GM23248 (cell line): ENCODE results near the gene TTBK1. TPM values are rescaled to one million over a fixed set of nuclear protein-coding genes. Genes with fewer than 3 reads are reported as not detected.

ENCODE experiments used
- DNase-seq: peaks from one replicate; pipeline ENCODE4 v3.0.0-alpha.2; 2015
- H2AFZ ChIP-seq: fragments of 200-600 bp; sonication (generic); 2 replicates; pipeline ENCODE4 v1.6.1; 2016; ENCODE audit warnings: antibody characterized with exemption
- H3F3A ChIP-seq: fragments of 200-600 bp; sonication (generic); 2 replicates; pipeline ENCODE4 v1.6.1; 2016; ENCODE audit warnings: mild to moderate bottlenecking, antibody characterized with exemption, mixed run types; ENCODE audit not compliant: insufficient read depth
- H3K27ac ChIP-seq: fragments of 200-600 bp; sonication (generic); 2 replicates; pipeline ENCODE4 v1.5.1; 2016; ENCODE audit warnings: mild to moderate bottlenecking
- H3K27me3 ChIP-seq: fragments of 200-600 bp; sonication (generic); replicated peaks from 2 replicates; pipeline ENCODE4 v1.6.1; 2016; ENCODE audit warnings: mild to moderate bottlenecking; ENCODE audit not compliant: insufficient read depth
- H3K36me3 ChIP-seq: fragments of 200-600 bp; sonication (generic); 2 replicates; pipeline ENCODE4 v1.6.1; 2016; ENCODE audit warnings: low read depth, mild to moderate bottlenecking
- H3K4me1 ChIP-seq: fragments of 200-600 bp; sonication (generic); 2 replicates; pipeline ENCODE4 v1.6.1; 2016; ENCODE audit warnings: mild to moderate bottlenecking; ENCODE audit not compliant: insufficient read depth
- H3K4me2 ChIP-seq: fragments of 200-600 bp; sonication (generic); one replicate; pipeline ENCODE4 v1.6.1; 2016; ENCODE audit warnings: mild to moderate bottlenecking; ENCODE audit not compliant: unreplicated experiment
- H3K4me3 ChIP-seq: fragments of 200-600 bp; sonication (generic); 2 replicates; pipeline ENCODE4 v1.5.1; 2016; ENCODE audit warnings: mild to moderate bottlenecking
- H3K79me2 ChIP-seq: fragments of 200-600 bp; sonication (generic); 2 replicates; pipeline ENCODE4 v1.6.1; 2016; ENCODE audit warnings: mild to moderate bottlenecking; ENCODE audit not compliant: insufficient read depth
- H3K9ac ChIP-seq: fragments of 200-600 bp; sonication (generic); 2 replicates; pipeline ENCODE4 v1.6.1; 2016; ENCODE audit warnings: mild to moderate bottlenecking
- H3K9me2 ChIP-seq: fragments of 200-600 bp; sonication (generic); 2 replicates; pipeline ENCODE4 v1.6.1; 2016; ENCODE audit warnings: mixed run types, mild to moderate bottlenecking, moderate library complexity; ENCODE audit not compliant: insufficient read depth
- H3K9me3 ChIP-seq: fragments of 200-600 bp; sonication (generic); one replicate; pipeline ENCODE4 v1.6.1; 2017; ENCODE audit warnings: low read depth
- H4K20me1 ChIP-seq: fragments of 200-600 bp; sonication (generic); 2 replicates; pipeline ENCODE4 v1.6.0; 2016; ENCODE audit not compliant: insufficient read depth
- EZH2 ChIP-seq: fragments of 200-600 bp; sonication (generic); IDR thresholded peaks from 2 replicates; pipeline ENCODE4 v1.6.1; 2018; ENCODE audit warnings: antibody characterized with exemption, mild to moderate bottlenecking; ENCODE audit not compliant: insufficient read depth, poor library complexity, severe bottlenecking
- EZH2phosphoT487 ChIP-seq: fragments of 200-600 bp; sonication (generic); IDR thresholded peaks from 2 replicates; pipeline ENCODE4 v1.6.1; 2018; ENCODE audit warnings: antibody characterized with exemption, moderate library complexity, mild to moderate bottlenecking, low read depth; ENCODE audit not compliant: insufficient read depth
- WGBS, 2 experiments: methylation state at CpG; one replicate each; pipeline ENCODE4 v1.1.6; 2015 to 2017; ENCODE audit warnings: low lambda C conversion rate in 2 of 2, low coverage in 1 of 2; ENCODE audit errors: missing lambda C conversion rate in 2 of 2; 5-methylcytosine and 5-hydroxymethylcytosine counted together
- in situ Hi-C: fragments of 300-500 bp; cut with MboI; formaldehyde crosslinking; loops from 2 replicates; pipeline ENCODE4 v1.15.0; 2020
- polyA plus RNA-seq: library from polyadenylated mRNA; unstranded; fragments of >200 nt; fragmentation: Nextera tagmentation; extraction: Ambion mirVana; gene quantifications from 2 replicates; pipeline ENCODE4 v1.2.1, GENCODE V29; 2016
- total RNA-seq: library from RNA; depleted of rRNA; stranded (reverse); fragments of >200 nt; shearing (Covaris generic); gene quantifications from 2 replicates; pipeline ENCODE4 v1.2.3, GENCODE V29; 2014

Gene TTBK1
- total and polyA plus RNA-seq, 2 experiments from 2014 or later, result not detected

GRCh38 chr6:43331470-43331869 is 88.2 kb downstream of the TTBK1 start:
- no peaks in the 10 kb centered on the region for H3K27me3 ChIP-seq
- no peaks in the 10 kb centered on the region for H3K9me3 ChIP-seq
- H3K4me2 ChIP-seq, result no peak overlapping the region
- DNase-seq, result no peak
- no peaks in the 10 kb centered on the region for H3K36me3 ChIP-seq
- no peaks in the 10 kb centered on the region for H3F3A ChIP-seq
- H2AFZ ChIP-seq, result no peak overlapping the region
- 79 to 83% methylated on average over 1 of the region's 1 CpG for WGBS, 2 experiments
- no peaks in the 10 kb centered on the region for H3K79me2 ChIP-seq
- H3K9ac ChIP-seq, result no peak overlapping the region
- no peaks in the 10 kb centered on the region for H3K4me1 ChIP-seq
- TF ChIP-seq EZH2phosphoT487, result no peak
- TF ChIP-seq EZH2, result no peak
- in situ Hi-C loops, result loop anchor here (10.0 kb wide), 1 partner anchor 77 kb away; no protein-coding TSS in a partner anchor
- no peak overlapping the region for H3K27ac ChIP-seq
- H4K20me1 ChIP-seq, result no peaks in the 10 kb centered on the region
- H3K9me2 ChIP-seq, result no peaks in the 10 kb centered on the region
- H3K4me3 ChIP-seq, result no peak overlapping the region

GRCh38 chr6:43331891-43332290 is 88.6 kb downstream of the TTBK1 start:
- Histone ChIP-seq H4K20me1 (no peaks in the 10 kb centered on the region), H3K27ac (no peak overlapping the region), H2AFZ (no peak overlapping the region), H3K4me3 (no peak overlapping the region), H3K9me3 (no peaks in the 10 kb centered on the region), H3F3A (no peaks in the 10 kb centered on the region), H3K36me3 (no peaks in the 10 kb centered on the region), H3K79me2 (no peaks in the 10 kb centered on the region), H3K27me3 (no peaks in the 10 kb centered on the region), H3K9me2 (no peaks in the 10 kb centered on the region), H3K4me2 (no peak overlapping the region), H3K4me1 (no peaks in the 10 kb centered on the region), H3K9ac (no peak overlapping the region)
- no peak for DNase-seq
- in situ Hi-C loops, result loop anchor here (10.0 kb wide), 1 partner anchor 77 kb away; no protein-coding TSS in a partner anchor
- 86 to 88% methylated on average over 4 of the region's 4 CpGs for WGBS, 2 experiments
- no peak for TF ChIP-seq EZH2
- TF ChIP-seq EZH2phosphoT487, result no peak

- in situ Hi-C loops, result loop anchor here (10.0 kb wide), 1 partner anchor 80 kb away; no protein-coding TSS in a partner anchor
- Histone ChIP-seq H3K4me3 (no peak overlapping the region), H2AFZ (no peak overlapping the region), H3F3A (no peaks in the 10 kb centered on the region), H3K9ac (no peak overlapping the region), H3K27me3 (no peaks in the 10 kb centered on the region), H3K9me2 (no peaks in the 10 kb centered on the region), H3K4me1 (no peaks in the 10 kb centered on the region), H4K20me1 (no peaks in the 10 kb centered on the region), H3K27ac (no peak overlapping the region), H3K36me3 (peaks cover 9% of the 10 kb centered on the region; the same call in 1 of the 2 replicates), H3K9me3 (no peaks in the 10 kb centered on the region), H3K4me2 (no peak overlapping the region), H3K79me2 (no peaks in the 10 kb centered on the region)
- WGBS, 2 experiments, result 43 to 58% methylated on average over 2 of the region's 2 CpGs
- TF ChIP-seq EZH2 (no peak), EZH2phosphoT487 (no peak)
- DNase-seq, result peak; percentile 69
Measured at GRCh38 chr6:43334466-43335095, 91.3 kb downstream of the TTBK1 start.

GRCh38 chr6:43335469-43335868 is 92.2 kb downstream of the TTBK1 start:
- no peaks in the 10 kb centered on the region for H3K27me3 ChIP-seq
- in situ Hi-C loops, result loop anchor here (10.0 kb wide), 1 partner anchor 81 kb away; no protein-coding TSS in a partner anchor
- TF ChIP-seq EZH2phosphoT487 (no peak), EZH2 (no peak)
- no peak overlapping the region for H3K4me2 ChIP-seq
- no peaks in the 10 kb centered on the region for H3K9me3 ChIP-seq
- no peak overlapping the region for H2AFZ ChIP-seq
- H4K20me1 ChIP-seq, result no peaks in the 10 kb centered on the region
- no peaks in the 10 kb centered on the region for H3F3A ChIP-seq
- no peak overlapping the region for H3K27ac ChIP-seq
- peaks cover 17% of the 10 kb centered on the region; the same call in 1 of the 2 replicates for H3K36me3 ChIP-seq
- H3K79me2 ChIP-seq, result no peaks in the 10 kb centered on the region
- 86 to 88% methylated on average over 3 of the region's 3 CpGs for WGBS, 2 experiments
- no peak overlapping the region for H3K4me3 ChIP-seq
- no peaks in the 10 kb centered on the region for H3K9me2 ChIP-seq
- H3K4me1 ChIP-seq, result no peaks in the 10 kb centered on the region
- no peak overlapping the region for H3K9ac ChIP-seq
- DNase-seq, result no peak
